ENCODE data around the gene CATSPER1. TPM values are rescaled to one million over a fixed set of nuclear protein-coding genes. Genes with fewer than 3 reads are reported as not detected.

The CATSPER1 gene
- total RNA-seq, 1 donor from 2014 or later, result 0.45 TPM

GRCh38 chr11:65981101-65981740, 45.1 kb downstream of the CATSPER1 start:
- DNase-seq (ENCODE audit: low read depth), result no peak

DNA sequence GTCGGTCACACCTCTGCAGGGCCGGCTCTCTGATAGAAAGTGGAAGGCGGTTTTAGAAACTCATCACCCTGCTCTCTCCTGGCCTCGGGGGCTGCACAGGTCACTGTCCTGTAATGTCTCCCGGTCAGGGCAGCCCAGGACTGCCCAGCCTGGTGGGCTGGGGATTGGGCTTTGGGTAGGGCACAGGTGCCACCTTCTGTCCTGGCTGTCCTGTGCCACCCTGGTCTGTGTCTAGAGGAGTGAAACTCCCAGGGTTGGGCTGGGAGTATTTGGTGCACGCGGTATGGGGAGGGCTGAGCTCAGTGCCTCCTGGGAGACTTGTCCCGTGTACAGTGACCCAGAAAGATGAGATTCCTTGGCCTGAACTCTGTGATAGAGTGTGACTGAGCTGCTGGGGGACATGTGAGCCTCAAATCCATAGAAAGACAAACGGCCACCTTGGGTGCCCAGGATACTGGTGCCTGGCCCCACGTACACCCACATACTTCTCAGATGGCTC, 47.0 kb downstream of the CATSPER1 start:
- H3K9ac ChIP-seq (ENCODE audit: low read length), result no peak overlapping the region
- peaks cover 7% of the 10 kb centered on the region for H4K20me1 ChIP-seq (ENCODE audit: insufficient read depth, low read length)
- peaks cover 10% of the 10 kb centered on the region for H3K36me3 Mint-ChIP-seq (ENCODE audit: low read depth, unreplicated experiment)
- DNase-seq (ENCODE audit: low read depth) (no peak), FAIRE-seq (no peak)
- H3K79me2 ChIP-seq (ENCODE audit: insufficient read depth, low read length), result no peaks in the 10 kb centered on the region
- H3K36me3 ChIP-seq (ENCODE audit: insufficient read depth, low read length), result no peaks in the 10 kb centered on the region
- H3K4me1 Mint-ChIP-seq (ENCODE audit: low read depth, unreplicated experiment), result no peaks in the 10 kb centered on the region
- H2AFZ ChIP-seq (ENCODE audit: low read depth, low read length), result no peak overlapping the region
- TF ChIP-seq, protein P1, sequence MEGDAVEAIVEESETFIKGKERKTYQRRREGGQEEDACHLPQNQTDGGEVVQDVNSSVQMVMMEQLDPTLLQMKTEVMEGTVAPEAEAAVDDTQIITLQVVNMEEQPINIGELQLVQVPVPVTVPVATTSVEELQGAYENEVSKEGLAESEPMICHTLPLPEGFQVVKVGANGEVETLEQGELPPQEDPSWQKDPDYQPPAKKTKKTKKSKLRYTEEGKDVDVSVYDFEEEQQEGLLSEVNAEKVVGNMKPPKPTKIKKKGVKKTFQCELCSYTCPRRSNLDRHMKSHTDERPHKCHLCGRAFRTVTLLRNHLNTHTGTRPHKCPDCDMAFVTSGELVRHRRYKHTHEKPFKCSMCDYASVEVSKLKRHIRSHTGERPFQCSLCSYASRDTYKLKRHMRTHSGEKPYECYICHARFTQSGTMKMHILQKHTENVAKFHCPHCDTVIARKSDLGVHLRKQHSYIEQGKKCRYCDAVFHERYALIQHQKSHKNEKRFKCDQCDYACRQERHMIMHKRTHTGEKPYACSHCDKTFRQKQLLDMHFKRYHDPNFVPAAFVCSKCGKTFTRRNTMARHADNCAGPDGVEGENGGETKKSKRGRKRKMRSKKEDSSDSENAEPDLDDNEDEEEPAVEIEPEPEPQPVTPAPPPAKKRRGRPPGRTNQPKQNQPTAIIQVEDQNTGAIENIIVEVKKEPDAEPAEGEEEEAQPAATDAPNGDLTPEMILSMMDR (IDR thresholded peaks at IDR 0.05; ENCODE audit: insufficient read depth, low read depth, low read length), result no peak
- TF ChIP-seq EZH2 (IDR thresholded peaks at IDR 0.05; ENCODE audit: insufficient read depth, low read length), result no peak
- H3K27ac ChIP-seq (ENCODE audit: low read depth, low read length), result no peak overlapping the region
- no peak overlapping the region for H3K4me3 Mint-ChIP-seq (ENCODE audit: unreplicated experiment)
- H3K9me3 Mint-ChIP-seq (ENCODE audit: unreplicated experiment), result no peaks in the 10 kb centered on the region
- no peaks in the 10 kb centered on the region for H3K9me3 ChIP-seq (ENCODE audit: insufficient read depth, low read depth, low read length)
- H3K27me3 Mint-ChIP-seq (ENCODE audit: low read depth, unreplicated experiment), result no peaks in the 10 kb centered on the region
- no peak overlapping the region for H3K4me3 ChIP-seq (ENCODE audit: insufficient read depth, low read depth, low read length)
- no peaks in the 10 kb centered on the region for H3K4me1 ChIP-seq (ENCODE audit: insufficient read depth, low read length)
- no peaks in the 10 kb centered on the region for H3K27me3 ChIP-seq (ENCODE audit: insufficient read depth, low read length)
- no peak overlapping the region for H3K4me2 ChIP-seq (ENCODE audit: low read length)
- H3K27ac Mint-ChIP-seq (ENCODE audit: unreplicated experiment), result no peak overlapping the region

More at GRCh38 chr11:65981101-65981740, 45.1 kb downstream of the CATSPER1 start:
- no peaks in the 10 kb centered on the region for H3K27me3 Mint-ChIP-seq (ENCODE audit: low read depth, unreplicated experiment)
- H4K20me1 ChIP-seq (ENCODE audit: insufficient read depth, low read length), result peaks cover under 1% of the 10 kb centered on the region
- peaks cover 10% of the 10 kb centered on the region for H3K36me3 Mint-ChIP-seq (ENCODE audit: low read depth, unreplicated experiment)
- H3K36me3 ChIP-seq (ENCODE audit: insufficient read depth, low read length), result no peaks in the 10 kb centered on the region
- no peaks in the 10 kb centered on the region for H3K9me3 ChIP-seq (ENCODE audit: insufficient read depth, low read depth, low read length)
- no peaks in the 10 kb centered on the region for H3K4me1 Mint-ChIP-seq (ENCODE audit: low read depth, unreplicated experiment)
- H3K9me3 Mint-ChIP-seq (ENCODE audit: unreplicated experiment), result no peaks in the 10 kb centered on the region
- no peaks in the 10 kb centered on the region for H3K4me1 ChIP-seq (ENCODE audit: insufficient read depth, low read length)
- FAIRE-seq, result no peak
- H3K79me2 ChIP-seq (ENCODE audit: insufficient read depth, low read length), result no peaks in the 10 kb centered on the region
- no peak overlapping the region for H3K4me2 ChIP-seq (ENCODE audit: low read length)
- H3K4me3 ChIP-seq (ENCODE audit: insufficient read depth, low read depth, low read length), result no peak overlapping the region
- H3K9ac ChIP-seq (ENCODE audit: low read length), result no peak overlapping the region
- no peak overlapping the region for H3K27ac ChIP-seq (ENCODE audit: low read depth, low read length)
- no peak overlapping the region for H3K27ac Mint-ChIP-seq (ENCODE audit: unreplicated experiment)
- no peaks in the 10 kb centered on the region for H3K27me3 ChIP-seq (ENCODE audit: insufficient read depth, low read length)
- no peak overlapping the region for H2AFZ ChIP-seq (ENCODE audit: low read depth, low read length)
- TF ChIP-seq EZH2 (IDR thresholded peaks at IDR 0.05; ENCODE audit: insufficient read depth, low read length), result no peak
- TF ChIP-seq, protein P1 (IDR thresholded peaks at IDR 0.05; ENCODE audit: insufficient read depth, low read depth, low read length), result no peak
- no peak overlapping the region for H3K4me3 Mint-ChIP-seq (ENCODE audit: unreplicated experiment)

All from astrocyte (in vitro differentiated cells and primary cell).